ENCODE results near the gene TMEM185B.

Gene TMEM185B

GRCh38 chr2:120226316-120226715 lies 3.1 kb upstream of the TMEM185B start:
- no peak for TF ChIP-seq Cebpa-rat (IDR thresholded peaks at IDR 0.05)
- Histone ChIP-seq H3K9ac (no peak overlapping the region), H3K27ac (no peak overlapping the region), H3K4me1 (peaks cover 68% of the 10 kb centered on the region), H3K4me3 (no peak overlapping the region), H3K4me2 (peak overlapping the region; percentile 73; the same call in 1 of the 2 replicates), H3K36me3 (peaks cover 13% of the 10 kb centered on the region), H3K9me3 (peaks cover 13% of the 10 kb centered on the region), H3K27me3 (no peaks in the 10 kb centered on the region), H4K20me1 (no peaks in the 10 kb centered on the region)

GRCh38 chr2:120225549-120226065 lies 2.4 kb upstream of the TMEM185B start:
- no peak overlapping the region for H3K9ac ChIP-seq
- no peak overlapping the region for H3K27ac ChIP-seq
- peaks cover 18% of the 10 kb centered on the region for H3K36me3 ChIP-seq
- H3K27me3 ChIP-seq = no peaks in the 10 kb centered on the region
- no peak overlapping the region for H3K4me3 ChIP-seq
- peak overlapping the region; percentile 5; the same call in 1 of the 2 replicates for H3K4me2 ChIP-seq
- H3K9me3 ChIP-seq = peaks cover 15% of the 10 kb centered on the region
- peaks cover 75% of the 10 kb centered on the region for H3K4me1 ChIP-seq
- no peak for TF ChIP-seq Cebpa-rat (IDR thresholded peaks at IDR 0.05)
- no peaks in the 10 kb centered on the region for H4K20me1 ChIP-seq

- TF ChIP-seq Cebpa-rat (IDR thresholded peaks at IDR 0.05) = no peak
Measured at GRCh38 chr2:120224735-120225548, 1.7 kb upstream of the TMEM185B start.

GRCh38 chr2:120224256-120224655 lies 1.1 kb upstream of the TMEM185B start:
- H3K9me3 ChIP-seq = peaks cover 27% of the 10 kb centered on the region
- H4K20me1 ChIP-seq = peaks cover 7% of the 10 kb centered on the region; the same call in 1 of the 2 replicates
- H3K36me3 ChIP-seq = peaks cover 31% of the 10 kb centered on the region
- TF ChIP-seq Cebpa-rat (IDR thresholded peaks at IDR 0.05) = no peak
- peak overlapping the region; percentile 99 for H3K4me2 ChIP-seq
- H3K4me1 ChIP-seq = peaks cover 78% of the 10 kb centered on the region
- no peak overlapping the region for H3K27ac ChIP-seq
- peak overlapping the region; percentile 89; the same call in 1 of the 2 replicates for H3K9ac ChIP-seq
- no peaks in the 10 kb centered on the region for H3K27me3 ChIP-seq
- H3K4me3 ChIP-seq = peak overlapping the region; percentile 77

More at GRCh38 chr2:120224735-120225548, 1.7 kb upstream of the TMEM185B start:
- H3K4me3 ChIP-seq = no peak overlapping the region
- peaks cover 21% of the 10 kb centered on the region for H3K9me3 ChIP-seq
- no peak overlapping the region for H3K27ac ChIP-seq
- peak overlapping the region; percentile 99; the same call in 1 of the 2 replicates for H3K4me2 ChIP-seq
- peaks cover 78% of the 10 kb centered on the region for H3K4me1 ChIP-seq
- H3K27me3 ChIP-seq = no peaks in the 10 kb centered on the region
- no peaks in the 10 kb centered on the region; the same call in 1 of the 2 replicates for H4K20me1 ChIP-seq
- H3K9ac ChIP-seq = no peak overlapping the region
- H3K36me3 ChIP-seq = peaks cover 25% of the 10 kb centered on the region

GRCh38 chr2:120222186-120223033 lies 790 bp downstream of the TMEM185B start:
- H3K27ac ChIP-seq = peak overlapping the region; percentile 96
- H3K36me3 ChIP-seq = peaks cover 50% of the 10 kb centered on the region
- peaks cover 18% of the 10 kb centered on the region; the same call in 1 of the 2 replicates for H4K20me1 ChIP-seq
- peaks cover 46% of the 10 kb centered on the region for H3K9me3 ChIP-seq
- no peak for TF ChIP-seq Cebpa-rat (IDR thresholded peaks at IDR 0.05)
- H3K4me2 ChIP-seq = peak overlapping the region; percentile 99
- H3K9ac ChIP-seq = peak overlapping the region; percentile 89
- H3K4me1 ChIP-seq = peaks cover 60% of the 10 kb centered on the region
- no peaks in the 10 kb centered on the region for H3K27me3 ChIP-seq
- peak overlapping the region; percentile 77 for H3K4me3 ChIP-seq

GRCh38 chr2:120221616-120222015 lies 1.6 kb downstream of the TMEM185B start:
- peak overlapping the region; percentile 99 for H3K4me2 ChIP-seq
- H3K4me1 ChIP-seq = peaks cover 52% of the 10 kb centered on the region
- no peak overlapping the region for H3K27ac ChIP-seq
- H4K20me1 ChIP-seq = peaks cover 18% of the 10 kb centered on the region; the same call in 1 of the 2 replicates
- H3K4me3 ChIP-seq = peak overlapping the region; percentile 77; the same call in 1 of the 2 replicates
- peaks cover 53% of the 10 kb centered on the region for H3K9me3 ChIP-seq
- no peaks in the 10 kb centered on the region for H3K27me3 ChIP-seq
- no peak overlapping the region for H3K9ac ChIP-seq
- no peak for TF ChIP-seq Cebpa-rat (IDR thresholded peaks at IDR 0.05)
- H3K36me3 ChIP-seq = peaks cover 53% of the 10 kb centered on the region

GRCh38 chr2:120220756-120221155 lies 2.4 kb downstream of the TMEM185B start:
- Histone ChIP-seq H3K27me3 (no peaks in the 10 kb centered on the region), H3K4me1 (peaks cover 44% of the 10 kb centered on the region), H3K27ac (no peak overlapping the region), H3K4me2 (peak overlapping the region; percentile 99), H3K36me3 (peaks cover 59% of the 10 kb centered on the region), H3K9me3 (peaks cover 61% of the 10 kb centered on the region), H3K4me3 (no peak overlapping the region), H4K20me1 (peaks cover 18% of the 10 kb centered on the region; the same call in 1 of the 2 replicates), H3K9ac (no peak overlapping the region)
- TF ChIP-seq Cebpa-rat (IDR thresholded peaks at IDR 0.05) = no peak

GRCh38 chr2:120219766-120220165 lies 3.4 kb downstream of the TMEM185B start:
- peaks cover 59% of the 10 kb centered on the region for H3K36me3 ChIP-seq
- H3K27ac ChIP-seq = no peak overlapping the region
- H4K20me1 ChIP-seq = peaks cover 18% of the 10 kb centered on the region; the same call in 1 of the 2 replicates
- H3K4me1 ChIP-seq = peaks cover 37% of the 10 kb centered on the region
- peaks cover 67% of the 10 kb centered on the region for H3K9me3 ChIP-seq
- no peak overlapping the region for H3K4me2 ChIP-seq
- no peak overlapping the region for H3K9ac ChIP-seq
- H3K4me3 ChIP-seq = no peak overlapping the region
- no peaks in the 10 kb centered on the region for H3K27me3 ChIP-seq
- TF ChIP-seq Cebpa-rat (IDR thresholded peaks at IDR 0.05) = no peak

GRCh38 chr2:120219291-120219690 lies 3.9 kb downstream of the TMEM185B start:
- no peak overlapping the region for H3K27ac ChIP-seq
- H4K20me1 ChIP-seq = peaks cover 18% of the 10 kb centered on the region; the same call in 1 of the 2 replicates
- no peak overlapping the region for H3K4me3 ChIP-seq
- TF ChIP-seq Cebpa-rat (IDR thresholded peaks at IDR 0.05) = no peak
- H3K4me1 ChIP-seq = peaks cover 34% of the 10 kb centered on the region
- no peaks in the 10 kb centered on the region for H3K27me3 ChIP-seq
- peaks cover 67% of the 10 kb centered on the region for H3K9me3 ChIP-seq
- no peak overlapping the region for H3K4me2 ChIP-seq
- H3K9ac ChIP-seq = no peak overlapping the region
- H3K36me3 ChIP-seq = peaks cover 59% of the 10 kb centered on the region
